Bronchial smooth muscle cell (primary cell): ENCODE data around the gene CIAO1. TPM values are rescaled to one million over a fixed set of nuclear protein-coding genes. Genes with fewer than 3 reads are reported as not detected.

Source experiments
- total RNA-seq: library from RNA; depleted of rRNA; stranded (reverse); fragments of >200 nt; gene quantifications from 2 replicates; pipeline ENCODE4 v1.2.1, GENCODE V29; 2014

Gene CIAO1
- total RNA-seq: 62.4 and 66.5 TPM in 2 replicates

GRCh38 chr2:96265840-96266679, at the start of gene CIAO1, which contains the start of gene TMEM127:
TSS of gene CIAO1 (plus strand) at chr2:96266225. CDS start at chr2:96266351, 126 bp downstream.
TSS of gene TMEM127 (minus strand) at chr2:96265997. CDS start at chr2:96265381, 616 bp downstream.

GRCh38 chr2:96305091-96305978, 39.3 kb downstream of the CIAO1 start, which contains the start of gene SNRNP200:
TSS of gene SNRNP200 (minus strand) at chr2:96305546. CDS start at chr2:96305437, 109 bp downstream.

Other genes with a start within 250 kb of the CIAO1 start
- 0.79 and 1.0 TPM in 2 replicates for gene GPAT2, start 231.3 kb upstream of the CIAO1 start, total RNA-seq
- gene ADRA2B, start 149.7 kb upstream of the CIAO1 start, total RNA-seq: not detected in 2 replicates
- not detected in 2 replicates for gene ASTL, start 127.7 kb upstream of the CIAO1 start, total RNA-seq
- gene DUSP2, start 120.8 kb upstream of the CIAO1 start, total RNA-seq: 0.94 and 1.1 TPM in 2 replicates
- gene STARD7, start 57.4 kb upstream of the CIAO1 start, total RNA-seq: 70.5 and 81.0 TPM in 2 replicates
- gene TMEM127, start 228 bp upstream of the CIAO1 start, total RNA-seq: 10.6 and 10.7 TPM in 2 replicates
- gene SNRNP200, start 39.3 kb downstream of the CIAO1 start, total RNA-seq: 43.0 and 46.2 TPM in 2 replicates
- 2.7 and 3.7 TPM in 2 replicates for gene ITPRIPL1, start 59.1 kb downstream of the CIAO1 start, total RNA-seq
- 0.86 and 2.2 TPM in 2 replicates for gene NCAPH, start 69.5 kb downstream of the CIAO1 start, total RNA-seq
- 0.09 and 0.16 TPM in 2 replicates for gene NEURL3, start 239.1 kb downstream of the CIAO1 start, total RNA-seq